Lower leg skin (tissue), 4 donors: ENCODE results near the gene MRPL50. TPM values are rescaled to one million over a fixed set of nuclear protein-coding genes. Genes with fewer than 3 reads are reported as not detected.

Experiments
- DNase-seq, 2 donors: peaks; one replicate each; pipeline ENCODE4 v3.0.0-alpha.2; 2019; ENCODE audit warnings: low spot score in 2 of 2
- H3K4me3 ChIP-seq: fragments of 200-600 bp; sonication (generic); 2 replicates; pipeline ENCODE4 v1.5.1; 2017; ENCODE audit warnings: mild to moderate bottlenecking, low read depth; ENCODE audit not compliant: poor library complexity, severe bottlenecking
- POLR2A ChIP-seq, 2 donors: fragments of 450-650 bp; IDR thresholded peaks; one replicate each; pipeline ENCODE4 v1.6.1; 2016 to 2017; ENCODE audit warnings: antibody characterized with exemption in 2 of 2, mild to moderate bottlenecking in 1 of 2, moderate library complexity in 1 of 2
- WGBS, 2 donors: methylation state at CpG; one replicate each; pipeline ENCODE4 v1.1.5; 2018; 5-methylcytosine and 5-hydroxymethylcytosine counted together
- intact Hi-C: fragments of 100-400 bp; cut with DNase I; formaldehyde crosslinking; loops from one replicate; pipeline ENCODE4 v1.15.0; 2023; ENCODE audit warnings: low total_unique reads
- total RNA-seq, 4 donors: library from RNA; depleted of rRNA; stranded (reverse); fragments of >200 nt; gene quantifications; one replicate each; pipeline ENCODE4 v1.1.0, GENCODE V29; 2016
- TF ChIP-seq, protein P1 (sequence below), 3 donors: fragments of 450-650 bp; IDR thresholded peaks; one replicate each; pipeline ENCODE4 v1.5.1; 2016; ENCODE audit warnings: antibody characterized with exemption in 3 of 3, mild to moderate bottlenecking in 3 of 3, moderate library complexity in 2 of 3

MRPL50 gene
- total RNA-seq, 4 donors from 2014 or later: 3.8 to 9.3 (median 7.5) TPM

GRCh38 chr9:101342595-101342994, 55.8 kb downstream of the MRPL50 start:
- TF ChIP-seq, protein P1, sequence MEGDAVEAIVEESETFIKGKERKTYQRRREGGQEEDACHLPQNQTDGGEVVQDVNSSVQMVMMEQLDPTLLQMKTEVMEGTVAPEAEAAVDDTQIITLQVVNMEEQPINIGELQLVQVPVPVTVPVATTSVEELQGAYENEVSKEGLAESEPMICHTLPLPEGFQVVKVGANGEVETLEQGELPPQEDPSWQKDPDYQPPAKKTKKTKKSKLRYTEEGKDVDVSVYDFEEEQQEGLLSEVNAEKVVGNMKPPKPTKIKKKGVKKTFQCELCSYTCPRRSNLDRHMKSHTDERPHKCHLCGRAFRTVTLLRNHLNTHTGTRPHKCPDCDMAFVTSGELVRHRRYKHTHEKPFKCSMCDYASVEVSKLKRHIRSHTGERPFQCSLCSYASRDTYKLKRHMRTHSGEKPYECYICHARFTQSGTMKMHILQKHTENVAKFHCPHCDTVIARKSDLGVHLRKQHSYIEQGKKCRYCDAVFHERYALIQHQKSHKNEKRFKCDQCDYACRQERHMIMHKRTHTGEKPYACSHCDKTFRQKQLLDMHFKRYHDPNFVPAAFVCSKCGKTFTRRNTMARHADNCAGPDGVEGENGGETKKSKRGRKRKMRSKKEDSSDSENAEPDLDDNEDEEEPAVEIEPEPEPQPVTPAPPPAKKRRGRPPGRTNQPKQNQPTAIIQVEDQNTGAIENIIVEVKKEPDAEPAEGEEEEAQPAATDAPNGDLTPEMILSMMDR (IDR thresholded peaks at IDR 0.05): no peak
- no peak for TF ChIP-seq POLR2A (IDR thresholded peaks at IDR 0.05)
- intact Hi-C loops: no loop called here
- DNase-seq: no peak
- no peak overlapping the region for H3K4me3 ChIP-seq
- 63 to 70% methylated on average over 1 of the region's 1 CpG for WGBS, 2 donors

DNA sequence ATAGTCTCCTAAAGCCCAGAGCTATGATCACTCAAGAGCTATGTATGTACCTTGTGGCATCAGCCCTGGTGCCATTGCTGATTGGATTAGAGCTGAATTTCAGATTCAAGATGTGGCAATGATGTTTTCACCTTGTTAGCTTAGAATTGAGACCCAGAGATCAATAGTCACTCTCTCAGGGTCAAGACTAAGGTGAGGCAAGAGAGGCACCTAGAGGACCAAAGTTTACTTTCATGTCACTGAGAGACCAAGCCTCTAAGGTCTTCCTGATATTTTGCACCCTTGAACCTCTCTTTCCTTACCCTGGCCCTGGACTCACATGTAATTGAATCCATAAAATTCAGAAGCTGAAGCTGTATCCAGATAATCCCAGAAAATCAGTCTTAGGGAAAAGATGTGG, 56.5 kb downstream of the MRPL50 start:
- intact Hi-C loops: no loop called here
- no peak for TF ChIP-seq POLR2A (IDR thresholded peaks at IDR 0.05)
- TF ChIP-seq, protein P1 (IDR thresholded peaks at IDR 0.05): no peak
- H3K4me3 ChIP-seq: no peak overlapping the region
- no peak for DNase-seq

Other genes with a start within 250 kb of the MRPL50 start
- not detected for gene BAAT, start 13.6 kb downstream of the MRPL50 start, total RNA-seq
- 10 to 100 TPM; 10.2 to 12.8 (median 11.5) TPM for gene ZNF189, start 233 bp upstream of the MRPL50 start, total RNA-seq
- gene ALDOB, start 37.2 kb upstream of the MRPL50 start, total RNA-seq: under 1 TPM in 1 of 4 donors, not detected in 3; 0.52 TPM
- gene RNF20, start 135.2 kb upstream of the MRPL50 start, total RNA-seq: 10 to 100 TPM; 21.6 to 25.0 (median 23.1) TPM
- not detected for gene PPP3R2, start 196.4 kb upstream of the MRPL50 start, total RNA-seq